ENCODE results near the gene CWC25.

DNA sequence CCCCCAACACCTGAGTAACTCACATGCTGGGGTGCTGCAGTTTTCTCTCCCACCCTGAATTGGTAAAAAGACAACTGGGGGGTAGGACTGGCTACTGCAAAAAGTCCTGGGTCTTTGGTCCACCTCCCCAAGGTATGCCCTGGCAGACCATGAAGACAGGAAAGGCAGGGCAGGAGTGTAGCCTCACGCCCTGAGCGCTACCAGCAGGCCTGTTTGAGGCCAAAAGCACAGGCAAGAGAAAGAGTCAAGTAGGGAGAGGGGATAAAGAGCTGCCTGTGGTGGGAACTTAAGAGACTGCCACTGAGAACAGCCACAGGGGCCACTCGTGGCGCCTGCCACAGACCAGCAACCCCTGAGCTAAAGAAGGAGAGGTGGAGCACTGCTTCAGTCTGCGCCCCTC lies 58.8 kb downstream of the CWC25 start:
- TF ChIP-seq, protein P1, sequence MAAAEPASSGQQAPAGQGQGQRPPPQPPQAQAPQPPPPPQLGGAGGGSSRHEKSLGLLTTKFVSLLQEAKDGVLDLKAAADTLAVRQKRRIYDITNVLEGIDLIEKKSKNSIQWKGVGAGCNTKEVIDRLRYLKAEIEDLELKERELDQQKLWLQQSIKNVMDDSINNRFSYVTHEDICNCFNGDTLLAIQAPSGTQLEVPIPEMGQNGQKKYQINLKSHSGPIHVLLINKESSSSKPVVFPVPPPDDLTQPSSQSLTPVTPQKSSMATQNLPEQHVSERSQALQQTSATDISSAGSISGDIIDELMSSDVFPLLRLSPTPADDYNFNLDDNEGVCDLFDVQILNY (CRISPR knock-in tag; IDR thresholded peaks at IDR 0.05), result no peak
- TF ChIP-seq ATF1 (CRISPR knock-in tag; IDR thresholded peaks at IDR 0.05) (no peak), JUN (CRISPR knock-in tag; IDR thresholded peaks at IDR 0.05) (no peak), ZNF416 (CRISPR knock-in tag; IDR thresholded peaks at IDR 0.05) (no peak), NR1H2 (CRISPR knock-in tag; IDR thresholded peaks at IDR 0.05) (no peak), ZBTB21 (CRISPR knock-in tag; IDR thresholded peaks at IDR 0.05; ENCODE audit: borderline replicate concordance) (no peak), JAZF1 (CRISPR knock-in tag; IDR thresholded peaks at IDR 0.05) (no peak)
- TF ChIP-seq, protein P2, sequence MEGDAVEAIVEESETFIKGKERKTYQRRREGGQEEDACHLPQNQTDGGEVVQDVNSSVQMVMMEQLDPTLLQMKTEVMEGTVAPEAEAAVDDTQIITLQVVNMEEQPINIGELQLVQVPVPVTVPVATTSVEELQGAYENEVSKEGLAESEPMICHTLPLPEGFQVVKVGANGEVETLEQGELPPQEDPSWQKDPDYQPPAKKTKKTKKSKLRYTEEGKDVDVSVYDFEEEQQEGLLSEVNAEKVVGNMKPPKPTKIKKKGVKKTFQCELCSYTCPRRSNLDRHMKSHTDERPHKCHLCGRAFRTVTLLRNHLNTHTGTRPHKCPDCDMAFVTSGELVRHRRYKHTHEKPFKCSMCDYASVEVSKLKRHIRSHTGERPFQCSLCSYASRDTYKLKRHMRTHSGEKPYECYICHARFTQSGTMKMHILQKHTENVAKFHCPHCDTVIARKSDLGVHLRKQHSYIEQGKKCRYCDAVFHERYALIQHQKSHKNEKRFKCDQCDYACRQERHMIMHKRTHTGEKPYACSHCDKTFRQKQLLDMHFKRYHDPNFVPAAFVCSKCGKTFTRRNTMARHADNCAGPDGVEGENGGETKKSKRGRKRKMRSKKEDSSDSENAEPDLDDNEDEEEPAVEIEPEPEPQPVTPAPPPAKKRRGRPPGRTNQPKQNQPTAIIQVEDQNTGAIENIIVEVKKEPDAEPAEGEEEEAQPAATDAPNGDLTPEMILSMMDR (IDR thresholded peaks at IDR 0.05), result no peak
- TF ChIP-seq, protein P3, sequence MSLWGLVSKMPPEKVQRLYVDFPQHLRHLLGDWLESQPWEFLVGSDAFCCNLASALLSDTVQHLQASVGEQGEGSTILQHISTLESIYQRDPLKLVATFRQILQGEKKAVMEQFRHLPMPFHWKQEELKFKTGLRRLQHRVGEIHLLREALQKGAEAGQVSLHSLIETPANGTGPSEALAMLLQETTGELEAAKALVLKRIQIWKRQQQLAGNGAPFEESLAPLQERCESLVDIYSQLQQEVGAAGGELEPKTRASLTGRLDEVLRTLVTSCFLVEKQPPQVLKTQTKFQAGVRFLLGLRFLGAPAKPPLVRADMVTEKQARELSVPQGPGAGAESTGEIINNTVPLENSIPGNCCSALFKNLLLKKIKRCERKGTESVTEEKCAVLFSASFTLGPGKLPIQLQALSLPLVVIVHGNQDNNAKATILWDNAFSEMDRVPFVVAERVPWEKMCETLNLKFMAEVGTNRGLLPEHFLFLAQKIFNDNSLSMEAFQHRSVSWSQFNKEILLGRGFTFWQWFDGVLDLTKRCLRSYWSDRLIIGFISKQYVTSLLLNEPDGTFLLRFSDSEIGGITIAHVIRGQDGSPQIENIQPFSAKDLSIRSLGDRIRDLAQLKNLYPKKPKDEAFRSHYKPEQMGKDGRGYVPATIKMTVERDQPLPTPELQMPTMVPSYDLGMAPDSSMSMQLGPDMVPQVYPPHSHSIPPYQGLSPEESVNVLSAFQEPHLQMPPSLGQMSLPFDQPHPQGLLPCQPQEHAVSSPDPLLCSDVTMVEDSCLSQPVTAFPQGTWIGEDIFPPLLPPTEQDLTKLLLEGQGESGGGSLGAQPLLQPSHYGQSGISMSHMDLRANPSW (CRISPR knock-in tag; conservative IDR thresholded peaks at IDR 0.05; ENCODE audit: low read depth), result no peak
- TF ChIP-seq, protein P4, sequence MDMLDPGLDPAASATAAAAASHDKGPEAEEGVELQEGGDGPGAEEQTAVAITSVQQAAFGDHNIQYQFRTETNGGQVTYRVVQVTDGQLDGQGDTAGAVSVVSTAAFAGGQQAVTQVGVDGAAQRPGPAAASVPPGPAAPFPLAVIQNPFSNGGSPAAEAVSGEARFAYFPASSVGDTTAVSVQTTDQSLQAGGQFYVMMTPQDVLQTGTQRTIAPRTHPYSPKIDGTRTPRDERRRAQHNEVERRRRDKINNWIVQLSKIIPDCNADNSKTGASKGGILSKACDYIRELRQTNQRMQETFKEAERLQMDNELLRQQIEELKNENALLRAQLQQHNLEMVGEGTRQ (CRISPR knock-in tag; IDR thresholded peaks at IDR 0.05), result no peak
- TF ChIP-seq, protein P5, sequence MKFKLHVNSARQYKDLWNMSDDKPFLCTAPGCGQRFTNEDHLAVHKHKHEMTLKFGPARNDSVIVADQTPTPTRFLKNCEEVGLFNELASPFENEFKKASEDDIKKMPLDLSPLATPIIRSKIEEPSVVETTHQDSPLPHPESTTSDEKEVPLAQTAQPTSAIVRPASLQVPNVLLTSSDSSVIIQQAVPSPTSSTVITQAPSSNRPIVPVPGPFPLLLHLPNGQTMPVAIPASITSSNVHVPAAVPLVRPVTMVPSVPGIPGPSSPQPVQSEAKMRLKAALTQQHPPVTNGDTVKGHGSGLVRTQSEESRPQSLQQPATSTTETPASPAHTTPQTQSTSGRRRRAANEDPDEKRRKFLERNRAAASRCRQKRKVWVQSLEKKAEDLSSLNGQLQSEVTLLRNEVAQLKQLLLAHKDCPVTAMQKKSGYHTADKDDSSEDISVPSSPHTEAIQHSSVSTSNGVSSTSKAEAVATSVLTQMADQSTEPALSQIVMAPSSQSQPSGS (CRISPR knock-in tag; IDR thresholded peaks at IDR 0.05; ENCODE audit: borderline replicate concordance, low read depth), result no peak

Data from WTC11 (cell line).